GM19240 (cell line): Measurements from ENCODE around the gene PCSK2.

Source experiments
- DNase-seq: peaks from one replicate; pipeline ENCODE4 v3.0.0; 2011; ENCODE audit warnings: low spot score; ENCODE audit not compliant: insufficient read length

PCSK2 gene

GRCh38 chr20:17479063-17479657 is 252.3 kb downstream of the PCSK2 start:
- no peak for DNase-seq

- DNase-seq = no peak
Observed at GRCh38 chr20:17480696-17481095, 253.9 kb downstream of the PCSK2 start.

GRCh38 chr20:17481661-17482060 is 254.8 kb downstream of the PCSK2 start:
- DNase-seq = no peak

DNA sequence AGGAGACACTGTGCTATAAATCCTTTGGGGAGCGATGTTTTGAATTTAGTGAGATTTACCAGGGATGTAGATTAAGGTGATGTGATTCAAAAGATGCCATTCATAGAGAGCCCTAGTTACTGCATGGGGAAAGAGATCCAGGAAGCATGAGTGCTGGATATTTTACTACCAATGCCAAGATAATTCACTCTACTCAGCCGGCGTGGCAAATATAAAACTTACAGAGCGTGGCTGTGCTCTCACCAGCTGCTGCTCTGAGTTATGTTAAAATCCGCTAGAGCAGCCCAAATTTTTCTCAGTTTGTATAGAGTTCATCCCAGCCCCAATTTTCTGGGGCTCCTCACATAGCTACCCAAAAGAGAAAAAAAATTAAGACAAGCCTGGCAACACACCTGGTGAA is 255.7 kb downstream of the PCSK2 start:
- no peak for DNase-seq

DNA sequence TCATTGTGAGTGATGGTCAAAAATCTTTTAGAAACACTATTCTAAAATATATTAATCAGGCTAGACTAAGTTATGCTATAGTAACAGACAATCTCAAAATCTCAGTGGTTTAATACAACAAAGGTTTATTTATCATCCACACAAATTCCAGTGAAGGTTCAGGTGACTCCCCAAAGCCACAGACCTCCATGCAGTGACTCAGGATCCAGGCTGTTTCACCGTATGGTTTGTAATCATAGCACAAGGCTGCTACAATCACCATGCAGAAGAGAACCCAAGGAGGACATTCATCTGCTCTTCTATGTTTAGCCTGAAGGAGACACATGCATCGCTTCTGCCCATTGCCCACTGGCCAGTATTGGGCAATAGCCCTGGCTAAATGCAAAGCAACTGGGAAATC is 258.2 kb downstream of the PCSK2 start:
- DNase-seq = no peak

- no peak for DNase-seq
Observed at GRCh38 chr20:17488916-17489600, 262.2 kb downstream of the PCSK2 start.

- DNase-seq = no peak
Observed at GRCh38 chr20:17490501-17490900, 263.7 kb downstream of the PCSK2 start.

- DNase-seq = no peak
Observed at GRCh38 chr20:17491041-17491440, 264.2 kb downstream of the PCSK2 start.

GRCh38 chr20:17491488-17491887 is 264.6 kb downstream of the PCSK2 start:
- no peak for DNase-seq

GRCh38 chr20:17493173-17493572 is 266.3 kb downstream of the PCSK2 start:
- no peak for DNase-seq

DNA sequence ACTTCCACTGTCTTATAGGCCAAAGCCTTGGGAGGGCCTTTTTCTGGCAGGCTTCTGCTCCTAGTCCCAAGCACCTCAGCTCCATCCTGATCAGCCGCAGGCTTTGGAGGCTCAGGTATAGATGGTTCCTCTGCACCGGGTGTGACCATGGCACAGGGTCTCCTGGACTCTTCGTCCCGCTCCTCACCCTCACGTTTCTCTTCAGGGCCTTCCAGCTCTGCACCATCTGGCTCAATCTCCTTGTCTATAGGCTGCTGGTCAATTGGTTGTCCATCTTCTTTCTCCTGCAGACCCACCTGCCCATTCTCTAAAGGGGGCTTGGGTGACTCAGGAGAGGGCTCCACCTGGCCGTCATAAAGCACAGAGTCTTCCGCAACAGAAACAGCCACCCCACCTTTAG is 267.4 kb downstream of the PCSK2 start:
- no peak for DNase-seq

- DNase-seq = no peak
Observed at GRCh38 chr20:17495826-17496225, 269.0 kb downstream of the PCSK2 start.

- no peak for DNase-seq
Observed at GRCh38 chr20:17497821-17498580, 271.2 kb downstream of the PCSK2 start.

DNA sequence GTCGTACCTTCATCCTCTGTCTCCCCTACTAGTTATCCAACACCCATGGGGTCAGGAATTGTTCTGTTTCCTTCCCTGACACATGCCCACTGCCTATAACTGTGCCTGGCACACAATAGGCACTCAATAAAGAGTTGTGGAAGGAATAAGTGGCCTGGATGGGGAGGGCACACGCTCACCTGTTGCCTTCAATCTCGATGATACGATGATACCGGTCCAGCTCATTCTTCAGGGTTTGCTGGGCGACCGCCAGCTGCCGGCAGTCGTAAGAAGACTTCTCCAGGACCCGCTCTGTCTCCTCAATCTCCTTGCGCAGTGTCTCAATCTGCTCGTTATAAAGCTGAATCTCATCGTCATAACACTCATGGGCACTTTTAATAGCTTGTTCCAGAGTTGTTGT is 271.8 kb downstream of the PCSK2 start:
- DNase-seq = no peak

GRCh38 chr20:17499041-17499440 is 272.2 kb downstream of the PCSK2 start:
- DNase-seq = no peak

DNA sequence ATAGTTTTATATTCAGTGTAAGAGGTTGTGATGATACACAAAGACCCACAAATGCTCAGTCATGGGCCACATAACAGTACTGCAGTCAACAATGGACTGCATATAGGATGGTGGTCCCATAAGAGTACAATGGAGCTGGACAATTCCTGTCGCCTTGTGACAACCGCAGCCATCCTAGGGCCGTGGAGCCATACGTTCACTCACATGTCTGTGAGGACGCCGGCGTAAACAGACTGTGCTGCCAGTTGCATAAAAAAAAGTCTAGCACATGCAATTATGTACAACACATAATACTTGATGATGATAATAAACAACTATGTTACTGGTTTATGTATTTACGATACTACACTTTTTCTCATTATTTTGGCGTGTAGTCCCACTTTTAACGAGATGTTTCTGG is 273.4 kb downstream of the PCSK2 start:
- no peak for DNase-seq

GRCh38 chr20:17500826-17501225 is 274.0 kb downstream of the PCSK2 start:
- no peak for DNase-seq

DNA sequence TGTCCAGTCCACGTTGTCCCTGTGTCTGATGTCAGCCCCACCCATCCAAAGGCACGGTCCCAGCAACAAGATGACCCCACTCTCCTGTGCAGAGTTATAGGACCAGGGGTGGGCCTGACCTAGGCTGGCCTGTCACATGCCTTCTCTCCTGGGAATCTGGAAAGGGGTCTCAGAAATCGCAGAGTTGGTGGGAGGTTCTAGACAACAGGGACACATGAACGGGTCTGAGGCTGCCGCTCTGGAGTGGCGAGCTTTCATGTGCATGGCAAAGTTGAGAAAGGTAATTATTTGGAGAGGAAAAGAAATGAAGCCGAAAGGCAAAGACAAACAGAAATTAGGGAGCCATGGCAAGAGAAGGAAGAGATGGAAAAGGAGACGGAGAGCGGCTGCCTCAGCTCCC is 274.9 kb downstream of the PCSK2 start:
- DNase-seq = no peak

GRCh38 chr20:17502105-17502504 is 275.3 kb downstream of the PCSK2 start:
- DNase-seq = no peak

DNA sequence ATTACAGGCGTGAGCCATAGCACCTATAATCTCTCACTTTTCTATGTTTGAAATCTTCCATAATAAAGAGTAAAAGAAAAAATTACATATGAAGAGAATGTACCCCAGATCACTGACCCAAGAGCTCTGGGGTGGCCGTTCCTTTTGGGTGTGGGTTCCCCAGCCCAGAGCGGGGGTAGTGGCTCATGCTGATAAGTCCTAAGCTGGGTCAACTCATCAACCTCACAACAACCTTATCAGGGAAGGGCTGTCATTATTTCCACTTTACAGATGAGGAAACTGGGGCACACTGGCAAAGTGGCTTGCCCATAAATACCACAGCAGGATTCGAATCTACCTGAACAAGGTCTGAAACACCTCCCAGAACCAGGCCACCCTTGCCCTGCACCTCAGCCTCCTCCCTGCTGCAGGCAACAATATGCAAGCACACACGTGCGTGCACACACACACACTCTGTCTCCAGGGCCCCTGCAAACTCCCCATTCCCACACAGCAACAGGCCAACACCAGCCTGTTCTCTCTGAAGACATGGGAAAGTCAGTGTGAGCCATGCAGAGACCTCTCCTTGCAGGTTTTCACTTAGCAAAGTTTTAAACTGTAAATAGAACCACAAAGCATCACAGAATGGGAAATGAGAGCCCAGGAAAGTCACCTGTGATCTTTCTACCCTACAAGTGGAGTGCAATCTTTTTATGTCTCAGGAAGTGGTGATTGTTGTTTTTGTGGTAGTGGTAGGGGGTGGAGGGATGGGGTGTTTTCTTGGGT is 276.6 kb downstream of the PCSK2 start:
- no peak for DNase-seq

- DNase-seq = no peak
Observed at GRCh38 chr20:17504066-17504897, 277.4 kb downstream of the PCSK2 start.
